Adipose tissue (tissue), 3 donors: ENCODE data around the gene C1orf35. TPM values are rescaled to one million over a fixed set of nuclear protein-coding genes. Genes with fewer than 3 reads are reported as not detected.

ENCODE experiments used
- H3K27ac ChIP-seq: one replicate; pipeline ENCODE4 v1.5.1; 2013; ENCODE audit warnings: low read depth, low read length
- WGBS, 3 donors: extraction: QIAGEN DNeasy Blood & Tissue Kit; methylation state at CpG; one replicate each; pipeline ENCODE4 v1.1.7; 2013; 5-methylcytosine and 5-hydroxymethylcytosine counted together
- polyA plus RNA-seq, 3 donors: library from polyadenylated mRNA; stranded (reverse); fragments of 200-250 nt; gene quantifications; one replicate each; pipeline ENCODE4 v1.2.3, GENCODE V29; 2013
- donor health status: healthy with polysubstance abuse.
- donor health status: Bipolar disorder and iron deficiency.
- donor health status: healthy.

The C1orf35 gene
- polyA plus RNA-seq, 3 donors, result 10.0 to 12.7 (median 12.6) TPM

DNA sequence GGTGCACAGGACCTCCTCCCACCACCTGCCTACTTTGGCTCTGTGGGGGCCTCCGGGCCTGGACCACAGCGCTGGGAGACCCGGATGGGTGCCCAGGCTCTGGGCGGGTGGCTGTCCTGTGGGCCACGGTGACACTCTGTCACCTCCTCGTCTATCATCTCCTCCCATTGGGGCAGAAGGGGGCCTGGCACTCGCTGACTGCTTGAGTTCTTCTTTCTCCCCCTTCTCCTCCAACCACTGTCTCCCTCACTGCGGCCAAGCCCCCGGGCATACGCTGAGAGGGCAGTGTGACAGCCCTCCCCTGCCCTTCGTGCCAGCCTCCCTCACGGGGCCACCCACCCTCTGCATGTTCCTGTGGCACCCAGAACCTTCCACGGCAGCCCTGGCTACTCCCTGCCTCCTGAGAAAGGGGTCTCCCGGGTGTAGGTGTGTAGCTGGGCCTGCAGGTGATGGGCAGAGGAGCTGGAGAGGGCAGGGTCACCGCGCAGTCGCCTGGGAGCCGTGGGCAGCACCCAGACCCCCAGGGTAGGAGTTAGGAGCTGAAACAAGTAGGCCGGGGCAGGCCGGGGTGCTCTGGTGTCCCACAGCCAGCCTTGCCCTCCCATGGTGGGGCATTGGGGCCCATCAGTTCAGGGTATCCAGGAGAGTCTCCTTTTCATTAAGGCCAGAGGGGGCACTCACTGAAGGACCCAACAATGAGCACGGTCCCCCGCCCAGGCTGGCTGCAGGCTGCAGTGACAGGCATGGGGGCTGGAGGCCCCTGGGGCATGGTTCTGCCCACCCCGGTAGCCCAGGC, 29.9 kb downstream of the C1orf35 start:
- H3K27ac ChIP-seq, result no peak overlapping the region
- WGBS, 3 donors, result 66 to 70% (median 69%) methylated on average over 22 to 23 of the region's 23 CpGs

DNA sequence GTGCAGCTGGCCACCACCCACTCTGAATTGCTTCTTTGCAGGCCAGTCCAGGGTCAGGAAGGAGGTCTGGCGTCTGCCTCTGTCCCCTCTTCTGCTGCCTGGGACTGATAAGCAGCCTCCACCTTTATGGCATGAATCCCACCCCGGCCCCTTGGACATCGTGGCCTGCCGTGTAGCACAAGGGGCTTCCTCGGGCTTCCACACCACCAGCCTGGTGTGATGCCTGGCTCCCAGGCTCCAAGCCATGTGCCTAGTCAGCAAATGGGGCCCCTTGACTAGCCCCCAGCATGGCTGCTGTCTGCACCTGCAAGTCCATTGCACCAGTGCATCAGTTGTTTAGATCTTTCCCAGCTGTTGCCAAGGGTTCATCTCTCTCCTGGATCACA, 30.5 kb downstream of the C1orf35 start:
- 41 to 51% (median 44%) methylated on average over 5 of the region's 5 CpGs for WGBS, 3 donors
- no peak overlapping the region for H3K27ac ChIP-seq

DNA sequence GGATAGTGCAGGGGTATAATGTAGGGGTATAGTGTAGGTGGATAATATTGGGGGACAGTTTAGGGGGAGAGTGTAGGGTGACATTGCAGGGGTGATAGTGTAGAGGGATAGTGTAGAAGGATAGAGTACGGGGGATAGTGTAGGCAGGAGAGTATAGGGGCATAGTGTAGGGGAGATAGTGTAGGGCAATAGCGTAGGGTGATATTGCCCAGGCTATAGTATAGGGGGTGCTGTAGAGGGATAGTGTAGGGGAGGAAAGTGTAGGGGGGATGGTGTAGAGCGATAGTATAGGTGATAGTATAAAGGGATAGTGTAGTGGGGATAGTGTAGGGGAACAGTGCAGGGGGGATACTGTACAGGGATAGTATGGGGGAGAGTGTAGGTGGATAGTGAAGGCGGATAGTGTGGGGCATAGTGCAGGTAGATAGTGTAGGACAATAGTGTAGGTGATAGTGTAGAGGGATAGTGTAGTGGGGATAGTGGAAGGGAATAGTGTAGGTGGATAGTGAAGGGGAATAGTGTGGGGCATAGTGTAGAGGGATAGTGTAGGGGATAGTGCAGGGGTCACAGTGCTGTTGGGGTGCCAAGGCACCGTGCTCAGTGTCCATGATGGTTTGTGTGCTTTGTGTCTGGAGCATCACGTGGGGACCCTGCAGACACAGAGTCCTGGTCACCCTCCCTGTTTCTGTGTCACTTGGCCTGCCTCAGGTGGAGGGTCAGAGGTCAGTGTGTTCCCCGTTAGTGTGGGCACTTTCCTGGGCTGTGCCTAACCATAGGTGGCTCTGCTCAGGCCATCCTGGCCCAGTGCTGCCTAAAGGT, 31.1 kb downstream of the C1orf35 start:
- 44 to 72% (median 61%) methylated on average over 6 to 7 of the region's 7 CpGs for WGBS, 3 donors

DNA sequence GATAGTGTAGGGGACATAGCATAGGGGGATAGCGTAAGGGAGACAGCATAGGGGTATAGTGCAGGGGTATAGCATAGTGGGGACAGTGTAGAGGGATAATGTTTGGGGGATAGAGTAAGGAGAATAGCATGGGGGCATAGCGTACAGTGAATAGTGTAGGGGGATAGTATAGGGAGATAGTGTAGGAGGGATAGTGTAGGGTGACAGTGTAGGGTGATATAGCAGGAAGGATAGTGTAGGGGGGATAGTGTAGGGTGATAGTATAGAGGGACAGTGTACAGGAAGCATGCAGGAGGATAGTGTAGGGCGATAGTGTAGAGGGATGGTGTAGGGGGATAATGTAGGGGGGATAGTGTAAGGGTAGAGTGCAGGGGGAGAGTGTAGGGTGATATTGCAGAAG, 32.3 kb downstream of the C1orf35 start:
- H3K27ac ChIP-seq, result no peak overlapping the region
- WGBS, 3 donors, result 59 to 78% (median 69%) methylated on average over 3 of the region's 3 CpGs

More for the DNA sequence above, 31.1 kb downstream of the C1orf35 start:
- H3K27ac ChIP-seq, result no peak overlapping the region

DNA sequence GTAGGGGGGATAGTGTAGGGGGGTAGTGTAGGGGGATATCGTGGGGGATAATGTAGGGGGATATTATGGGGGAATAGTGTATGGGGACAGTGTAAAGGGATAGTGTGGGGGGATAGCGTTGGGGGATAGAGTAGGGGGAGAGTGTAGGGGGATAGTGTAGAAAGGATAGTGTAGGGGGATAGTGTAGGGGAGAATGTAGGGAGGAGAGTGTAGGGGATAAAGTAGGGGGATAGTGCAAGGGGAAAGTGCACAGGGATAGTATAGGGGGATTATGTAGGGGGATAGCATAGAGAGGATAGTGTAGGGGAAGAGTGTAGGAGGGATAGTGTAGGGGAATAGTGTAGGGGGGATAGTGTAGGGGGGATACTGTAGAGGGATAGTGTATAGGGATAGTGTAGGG, 33.0 kb downstream of the C1orf35 start:
- WGBS, 3 donors, result 35 to 66% (median 65%) methylated on average over 2 of the region's 2 CpGs
- no peak overlapping the region for H3K27ac ChIP-seq

DNA sequence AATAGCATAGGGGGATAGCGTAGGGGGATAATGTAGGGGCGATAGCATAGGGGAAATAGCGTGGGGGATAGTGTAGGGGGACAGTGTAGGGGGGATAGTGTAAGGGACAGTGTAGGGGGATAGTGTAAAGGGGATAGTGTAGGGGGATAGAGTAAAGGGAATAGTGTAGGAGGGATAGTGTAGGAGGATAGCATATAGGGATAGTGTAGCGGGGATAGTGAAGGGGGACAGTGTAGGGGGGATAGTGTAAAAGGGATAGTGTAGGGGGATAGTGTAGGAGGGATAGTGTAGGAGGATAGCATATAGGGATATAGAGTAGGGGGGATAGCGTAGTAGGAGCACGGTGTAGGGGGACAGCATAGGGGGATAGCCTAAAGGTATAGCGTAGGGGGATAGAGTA, 34.8 kb downstream of the C1orf35 start:
- H3K27ac ChIP-seq, result no peak overlapping the region
- WGBS, 3 donors, result 74 to 77% (median 76%) methylated on average over 7 of the region's 7 CpGs

DNA sequence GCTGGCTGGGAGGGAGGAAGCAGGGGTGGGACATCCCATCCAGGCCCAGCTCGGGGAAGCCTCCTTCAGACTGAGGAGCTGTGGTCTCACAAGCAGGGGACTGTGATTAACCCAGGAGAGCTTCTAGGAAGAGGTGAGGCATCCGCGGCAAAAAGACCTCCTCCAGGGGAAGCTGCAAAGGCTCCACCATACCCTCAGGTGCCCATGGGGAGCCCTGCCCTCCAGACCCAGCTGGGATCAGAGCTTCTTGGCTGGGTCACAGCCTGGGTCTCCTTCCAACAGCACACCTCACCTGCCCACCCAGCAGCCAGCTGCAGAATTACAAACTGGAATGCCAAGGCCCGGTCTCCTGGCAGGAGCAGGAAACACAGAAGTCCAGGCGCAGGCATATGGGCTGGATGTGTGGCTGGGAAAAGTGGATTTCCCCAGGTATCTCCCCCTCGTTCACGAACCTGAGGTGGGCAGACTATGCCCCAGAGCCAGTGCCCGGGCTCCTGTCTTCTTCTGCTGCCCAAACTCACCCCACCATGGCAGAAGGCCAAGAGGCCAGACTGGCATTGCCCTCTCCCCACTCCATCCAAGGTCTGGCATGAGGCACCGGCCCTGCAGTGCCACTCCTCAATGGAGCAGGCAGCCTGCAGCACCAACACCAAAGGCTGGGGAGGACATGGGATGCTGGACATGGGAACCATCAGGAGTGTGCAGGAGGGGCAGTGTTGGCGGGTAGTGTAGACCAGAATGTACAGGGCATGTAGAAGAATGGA, 36.1 kb downstream of the C1orf35 start:
- WGBS, 3 donors, result 58 to 62% (median 61%) methylated on average over 10 of the region's 10 CpGs
- H3K27ac ChIP-seq, result no peak overlapping the region

DNA sequence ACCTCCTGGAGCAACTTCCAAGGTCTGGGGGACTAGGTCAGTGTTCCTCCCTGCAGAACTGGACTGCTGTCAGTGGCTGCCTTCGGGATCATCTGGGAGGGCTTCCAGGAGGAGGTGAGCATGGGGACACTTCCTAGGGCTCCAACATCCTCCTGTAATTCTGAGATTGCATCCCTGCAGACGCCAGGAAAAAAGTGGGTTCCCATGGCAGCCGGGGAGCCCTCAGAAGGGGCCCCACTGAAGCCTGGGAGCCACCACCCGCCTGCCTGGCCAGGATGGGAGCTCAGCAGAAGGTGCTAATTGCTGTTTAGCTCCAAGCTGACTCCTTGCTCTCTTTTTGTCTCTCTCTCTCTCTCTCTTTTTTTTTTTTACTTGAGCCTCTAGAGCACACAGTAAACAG, 36.7 kb downstream of the C1orf35 start:
- WGBS, 3 donors, result 29 to 44% (median 40%) methylated on average over 4 of the region's 4 CpGs
- no peak overlapping the region for H3K27ac ChIP-seq

DNA sequence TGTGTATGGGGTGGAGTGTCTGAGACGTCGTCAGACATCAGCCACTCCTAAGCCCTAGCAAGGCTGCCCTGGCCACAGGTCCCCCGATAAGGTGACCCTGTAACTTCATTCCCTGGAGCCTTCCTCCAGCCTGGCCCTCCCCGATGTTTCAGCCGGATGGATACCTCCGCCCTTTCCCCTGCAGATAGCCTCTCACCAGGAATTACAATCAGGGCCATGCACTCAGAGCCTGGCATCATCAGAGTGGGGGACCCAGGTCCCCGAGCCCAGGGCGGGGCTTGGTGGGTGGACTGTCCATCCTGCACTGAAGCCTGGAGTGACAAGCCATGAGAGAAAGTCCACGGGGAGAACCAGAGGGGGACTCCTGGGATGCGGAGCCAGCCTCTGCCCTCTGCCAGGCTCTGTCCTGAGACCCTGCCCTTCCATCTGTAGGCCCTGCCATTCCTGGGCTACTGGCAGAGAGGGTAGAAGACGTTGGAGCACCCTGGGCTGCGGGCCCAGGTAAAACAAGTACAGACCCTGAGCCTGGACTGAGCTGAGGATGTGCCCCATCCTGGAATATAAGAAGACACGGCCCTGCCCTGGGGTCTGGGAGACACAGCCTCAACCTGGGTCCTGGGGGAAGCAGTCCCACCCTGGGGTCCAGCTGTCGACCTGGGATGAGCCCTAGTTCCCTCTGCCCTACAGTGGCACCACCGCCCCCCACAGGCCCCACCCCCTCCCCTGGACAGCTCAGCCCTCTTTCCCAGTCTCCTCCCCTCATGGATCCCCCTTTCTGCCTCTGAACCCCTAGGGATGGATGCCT, 37.4 kb downstream of the C1orf35 start:
- no peak overlapping the region for H3K27ac ChIP-seq
- 72 to 75% (median 73%) methylated on average over 15 of the region's 15 CpGs for WGBS, 3 donors

DNA sequence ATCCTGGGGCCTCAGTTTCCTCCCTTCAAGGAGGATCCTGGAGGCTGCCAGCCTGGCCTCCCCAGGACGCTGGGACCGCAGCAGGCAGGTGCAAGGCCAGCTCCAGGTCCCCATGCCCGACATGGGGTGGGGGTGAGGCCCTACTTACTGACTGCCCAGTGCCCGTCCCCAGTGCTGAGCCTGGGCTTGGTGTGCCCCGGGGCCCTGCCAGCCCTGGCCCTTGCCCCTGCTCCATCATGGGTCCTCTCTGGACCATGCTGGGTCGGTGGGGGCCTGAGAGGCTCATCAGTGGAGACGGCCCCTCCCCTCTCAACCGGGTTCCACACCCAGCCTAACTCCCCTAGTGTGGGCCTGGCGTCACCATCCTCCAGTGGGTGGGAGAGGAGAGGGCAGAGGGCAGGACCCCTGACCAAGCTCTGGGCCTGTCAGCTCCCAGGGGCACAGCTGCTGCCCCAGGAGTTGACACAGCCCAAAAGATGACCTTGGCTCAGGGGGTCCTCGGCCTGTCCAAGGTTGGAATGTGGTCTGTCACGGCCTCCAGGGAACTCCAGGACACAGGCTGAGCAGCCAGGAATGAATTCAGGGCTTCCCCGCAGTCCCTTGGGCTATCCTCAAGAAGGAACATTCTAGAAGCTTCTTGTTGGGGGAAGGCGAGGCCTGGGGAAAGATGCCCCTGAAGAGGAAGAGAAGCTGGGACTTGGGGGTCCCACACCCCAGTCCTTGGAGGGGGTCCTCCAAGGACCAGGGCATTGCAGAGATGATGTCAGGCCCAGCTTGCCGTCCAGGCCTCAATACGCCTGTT, 38.2 kb downstream of the C1orf35 start:
- no peak overlapping the region for H3K27ac ChIP-seq
- WGBS, 3 donors, result 67 to 74% (median 71%) methylated on average over 14 to 15 of the region's 15 CpGs

DNA sequence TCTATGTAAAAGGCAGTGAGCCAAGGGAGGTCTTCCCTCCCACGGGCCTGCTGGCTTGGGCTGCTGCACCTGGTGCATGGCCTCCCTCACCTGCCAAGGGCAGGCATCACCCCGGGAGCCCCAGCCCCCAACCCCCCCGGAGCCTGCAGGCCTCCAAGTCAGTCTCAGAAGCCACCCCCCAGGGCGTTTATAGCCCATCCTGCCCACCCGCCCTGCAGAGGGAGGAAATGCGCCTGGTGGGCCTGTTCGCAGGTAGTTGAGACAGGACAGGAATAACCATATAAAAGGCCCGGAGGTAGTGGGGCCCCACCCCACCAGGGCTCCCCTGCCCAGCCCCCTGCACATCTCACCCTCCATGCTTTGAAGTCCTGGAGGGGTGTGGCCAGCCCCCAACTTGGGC, 38.8 kb downstream of the C1orf35 start:
- 54 to 58% (median 54%) methylated on average over 8 of the region's 8 CpGs for WGBS, 3 donors
- H3K27ac ChIP-seq, result no peak overlapping the region

DNA sequence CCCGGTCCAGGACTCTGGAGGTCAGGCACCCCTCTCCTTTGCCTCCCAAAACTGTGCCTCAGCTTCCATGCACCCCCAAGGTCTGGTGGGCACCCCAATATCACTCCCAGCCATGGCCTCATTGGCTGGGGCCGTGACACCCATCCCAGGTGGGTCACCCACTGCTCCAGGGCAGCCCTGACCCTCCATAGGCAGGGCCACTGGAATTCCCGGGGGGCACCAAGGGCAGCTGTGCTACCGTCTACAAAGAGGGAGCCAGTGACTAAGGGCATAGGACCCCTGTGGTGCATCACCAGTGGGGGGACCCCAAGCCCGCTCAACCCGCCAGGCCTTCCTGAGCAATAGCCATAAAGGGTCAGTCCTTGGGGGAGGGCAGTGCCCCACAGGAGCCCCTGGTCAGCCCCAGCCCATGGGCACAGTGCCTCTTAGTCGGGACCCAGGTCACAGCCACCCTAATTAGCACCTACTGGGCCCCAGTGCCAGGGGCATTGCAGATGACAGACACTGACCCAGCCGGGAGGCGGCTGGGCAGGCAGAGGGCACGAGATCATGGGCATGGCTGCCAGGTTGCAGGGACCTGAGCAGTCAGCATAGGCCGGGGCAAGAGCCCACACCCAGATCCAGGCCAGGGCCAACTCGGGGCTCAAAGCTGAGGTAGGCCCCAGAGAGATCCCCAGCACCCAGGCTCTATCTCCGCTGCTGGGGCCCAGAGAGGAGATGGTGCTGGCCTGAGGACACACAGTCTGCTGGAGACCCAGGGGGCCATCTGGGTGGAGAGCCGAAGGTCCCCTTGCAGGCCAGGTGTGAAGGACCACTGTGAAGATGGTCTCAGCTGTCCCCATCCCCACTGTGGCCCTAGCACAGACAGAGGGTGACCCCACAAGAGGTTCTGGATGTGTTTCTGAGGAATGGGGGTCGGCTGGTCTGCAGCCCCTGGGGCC, 39.6 kb downstream of the C1orf35 start:
- 78 to 89% (median 83%) methylated on average over 15 of the region's 15 CpGs for WGBS, 3 donors

DNA sequence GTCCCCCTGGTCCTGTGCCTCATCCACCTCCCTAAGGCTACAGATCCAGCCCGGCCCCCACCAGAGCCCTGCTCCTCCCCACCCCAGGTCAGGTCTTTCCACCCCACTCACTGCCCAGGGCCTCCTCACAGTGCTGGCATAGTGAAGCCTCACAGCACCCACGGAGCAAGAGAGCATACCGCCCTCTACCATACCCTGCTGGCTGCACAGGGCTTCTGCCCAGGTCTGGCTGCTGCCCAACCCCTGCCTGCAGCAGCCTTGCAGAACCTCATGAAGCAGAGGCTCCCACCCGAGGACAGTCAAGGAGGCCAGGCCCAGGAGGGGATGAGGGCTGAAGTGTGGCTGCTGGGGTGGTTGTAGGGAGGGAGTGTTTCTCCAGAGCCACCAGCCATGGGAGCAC, 40.3 kb downstream of the C1orf35 start:
- WGBS, 3 donors, result 62 to 76% (median 71%) methylated on average over 4 of the region's 4 CpGs

More for the DNA sequence above, 39.6 kb downstream of the C1orf35 start:
- no peak overlapping the region for H3K27ac ChIP-seq

DNA sequence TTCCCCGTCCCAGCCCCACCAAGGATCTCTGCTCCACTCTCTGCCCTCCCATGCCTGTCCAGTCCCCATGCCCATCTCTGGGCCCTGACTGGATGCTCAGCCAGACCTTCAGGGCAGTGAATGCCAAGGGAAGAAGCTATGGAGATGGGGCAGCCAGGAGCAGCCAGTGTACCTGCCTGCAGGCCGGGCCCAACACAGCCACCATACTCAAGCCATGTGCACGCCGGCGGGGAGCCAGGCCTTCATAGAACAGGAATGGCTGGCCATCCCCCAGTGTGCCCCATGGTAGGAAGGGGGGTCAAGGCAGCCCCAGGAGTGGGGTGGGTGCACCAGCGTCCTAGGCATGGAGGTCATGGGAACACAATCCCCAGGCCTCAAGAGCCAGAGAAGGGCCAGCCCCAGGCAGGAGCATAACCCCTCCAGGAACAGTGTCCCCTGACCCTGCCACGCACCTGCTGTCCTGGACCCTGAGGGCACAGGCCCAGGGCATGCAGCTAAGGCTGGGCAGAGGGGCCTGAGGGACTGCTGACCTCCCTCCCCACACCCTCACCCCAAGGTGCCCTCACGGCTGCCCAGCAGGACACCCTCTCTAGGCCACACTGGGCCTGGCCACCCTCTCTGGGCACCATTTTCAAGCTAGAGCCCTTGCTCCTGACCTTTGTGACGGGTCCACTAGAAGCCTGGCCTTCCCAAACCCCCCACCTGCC, 40.9 kb downstream of the C1orf35 start:
- WGBS, 3 donors, result 90 to 94% (median 94%) methylated on average over 9 of the region's 9 CpGs
- H3K27ac ChIP-seq, result no peak overlapping the region

More for the DNA sequence above, 40.3 kb downstream of the C1orf35 start:
- no peak overlapping the region for H3K27ac ChIP-seq

DNA sequence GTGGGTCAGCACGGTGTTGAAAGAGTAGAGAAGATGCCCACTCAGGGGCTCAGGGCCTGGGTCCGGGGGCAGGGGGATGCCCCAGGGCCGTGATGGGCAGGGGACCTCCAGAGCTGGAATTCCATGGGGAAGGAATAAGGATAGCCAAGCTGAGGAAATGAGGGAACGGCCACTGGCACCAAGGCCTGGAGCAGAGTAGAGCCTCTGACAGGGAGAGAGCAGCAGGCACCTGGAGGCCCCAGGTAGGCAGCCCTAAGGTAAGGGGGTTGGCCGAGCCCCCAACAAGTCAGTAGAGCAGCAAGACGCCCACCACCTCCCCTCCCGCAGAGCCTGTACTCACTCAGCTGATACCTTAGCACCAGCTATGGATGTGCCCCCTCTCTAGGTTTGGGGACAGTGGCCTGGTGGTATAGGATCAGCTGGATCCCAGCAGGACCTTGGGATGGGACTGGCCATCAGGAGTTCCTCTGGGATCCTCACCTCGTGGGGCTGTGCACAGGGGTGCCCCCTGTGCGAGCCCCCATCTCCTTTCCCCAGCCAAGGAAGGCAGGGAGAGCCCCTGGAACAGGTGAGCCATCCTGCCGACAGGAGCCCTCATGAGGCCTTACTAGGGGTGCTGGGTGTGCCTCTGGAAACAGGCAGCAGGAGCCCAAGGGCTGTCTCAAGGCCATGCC, 41.6 kb downstream of the C1orf35 start:
- 78 to 85% (median 79%) methylated on average over 10 of the region's 10 CpGs for WGBS, 3 donors
- H3K27ac ChIP-seq, result no peak overlapping the region
